ENCODE results near the gene HAUS2. TPM values are rescaled to one million over a fixed set of nuclear protein-coding genes. Genes with fewer than 3 reads are reported as not detected.

The HAUS2 gene
- total RNA-seq, 1 experiment from 2014 or later: 29.6 TPM

GRCh38 chr15:42503825-42504224, 44.8 kb upstream of the HAUS2 start:
- CTCF ChIA-PET: interaction anchor here (1.3 kb wide), 1 partner anchor 9 kb away, joined by 4 read pairs; no protein-coding TSS in a partner anchor
- TF ChIP-seq CTCF (IDR thresholded peaks at IDR 0.05; ENCODE audit: unreplicated experiment): no peak
- no peaks in the 10 kb centered on the region for H3K4me1 Mint-ChIP-seq (ENCODE audit: insufficient read depth, unreplicated experiment)
- H3K9me3 Mint-ChIP-seq (ENCODE audit: unreplicated experiment): no peaks in the 10 kb centered on the region
- POLR2A ChIA-PET: interaction anchor here (0.6 to 2.3 kb wide), 3 partner anchors 8 to 142 kb away, joined by 3 to 11 read pairs (median 9); partner anchors contain the start of genes SNAP23 and ZNF106
- DNase-seq (ENCODE audit: unreplicated experiment): no peak
- no peak overlapping the region for H3K27ac Mint-ChIP-seq (ENCODE audit: low read depth, unreplicated experiment)
- no peaks in the 10 kb centered on the region for H3K27me3 Mint-ChIP-seq (ENCODE audit: insufficient read depth, unreplicated experiment)
- intact Hi-C loops (cut with micrococcal nuclease): no loop called here
- no TSS peak for BruUV-seq (replicated peaks)
- peaks cover 16% of the 10 kb centered on the region for H3K36me3 Mint-ChIP-seq (ENCODE audit: insufficient read depth, unreplicated experiment)
- no peak overlapping the region for H3K4me3 Mint-ChIP-seq (ENCODE audit: unreplicated experiment)

GRCh38 chr15:42504631-42505030, 44.0 kb upstream of the HAUS2 start:
- no peak for DNase-seq (ENCODE audit: unreplicated experiment)
- Mint-ChIP-seq H3K9me3 (ENCODE audit: unreplicated experiment) (no peaks in the 10 kb centered on the region), H3K4me1 (ENCODE audit: insufficient read depth, unreplicated experiment) (no peaks in the 10 kb centered on the region), H3K4me3 (ENCODE audit: unreplicated experiment) (no peak overlapping the region), H3K27me3 (ENCODE audit: insufficient read depth, unreplicated experiment) (no peaks in the 10 kb centered on the region), H3K27ac (ENCODE audit: low read depth, unreplicated experiment) (no peak overlapping the region), H3K36me3 (ENCODE audit: insufficient read depth, unreplicated experiment) (peaks cover 16% of the 10 kb centered on the region)
- BruUV-seq (replicated peaks): no TSS peak
- ChIA-PET POLR2A (interaction anchor here (0.6 to 2.3 kb wide), 5 partner anchors 8 to 90 kb away, joined by 3 to 11 read pairs (median 5); partner anchors contain the start of genes SNAP23 and ZNF106), CTCF (interaction anchor here (1.3 kb wide), 1 partner anchor 10 kb away, joined by 4 read pairs; no protein-coding TSS in a partner anchor)
- no peak for TF ChIP-seq CTCF (IDR thresholded peaks at IDR 0.05; ENCODE audit: unreplicated experiment)
- intact Hi-C loops (cut with micrococcal nuclease): no loop called here

- no TSS peak for BruUV-seq (replicated peaks)
- CTCF ChIA-PET: interaction anchor here (0.7 kb wide), 1 partner anchor 12 kb away, joined by 3 read pairs; no protein-coding TSS in a partner anchor
- DNase-seq (ENCODE audit: unreplicated experiment): no peak
- Mint-ChIP-seq H3K9me3 (ENCODE audit: unreplicated experiment) (no peaks in the 10 kb centered on the region), H3K4me1 (ENCODE audit: insufficient read depth, unreplicated experiment) (peaks cover 6% of the 10 kb centered on the region), H3K27me3 (ENCODE audit: insufficient read depth, unreplicated experiment) (no peaks in the 10 kb centered on the region), H3K4me3 (ENCODE audit: unreplicated experiment) (no peak overlapping the region), H3K36me3 (ENCODE audit: insufficient read depth, unreplicated experiment) (peaks cover 11% of the 10 kb centered on the region), H3K27ac (ENCODE audit: low read depth, unreplicated experiment) (no peak overlapping the region)
- POLR2A ChIA-PET: interaction anchor here (2.0 kb wide), 1 partner anchor 12 kb away, joined by 11 read pairs; the partner anchor contains the start of gene SNAP23
- TF ChIP-seq CTCF (IDR thresholded peaks at IDR 0.05; ENCODE audit: unreplicated experiment): no peak
- intact Hi-C loops (cut with micrococcal nuclease): no loop called here
These were observed 41.1 kb upstream of the HAUS2 start for GRCh38 chr15:42507514-42507913.

- no peaks in the 10 kb centered on the region for H3K27me3 Mint-ChIP-seq (ENCODE audit: insufficient read depth, unreplicated experiment)
- TF ChIP-seq CTCF (IDR thresholded peaks at IDR 0.05; ENCODE audit: unreplicated experiment): no peak
- no peak for DNase-seq (ENCODE audit: unreplicated experiment)
- intact Hi-C loops (cut with micrococcal nuclease): no loop called here
- ChIA-PET POLR2A (no interaction called here), CTCF (interaction anchor here (0.6 to 0.7 kb wide), 2 partner anchors 11 to 54 kb away, joined by 3 to 5 read pairs; no protein-coding TSS in a partner anchor)
- no peak overlapping the region for H3K4me3 Mint-ChIP-seq (ENCODE audit: unreplicated experiment)
- H3K27ac Mint-ChIP-seq (ENCODE audit: low read depth, unreplicated experiment): no peak overlapping the region
- H3K4me1 Mint-ChIP-seq (ENCODE audit: insufficient read depth, unreplicated experiment): peaks cover 6% of the 10 kb centered on the region
- peaks cover 17% of the 10 kb centered on the region for H3K36me3 Mint-ChIP-seq (ENCODE audit: insufficient read depth, unreplicated experiment)
- no peaks in the 10 kb centered on the region for H3K9me3 Mint-ChIP-seq (ENCODE audit: unreplicated experiment)
- BruUV-seq (replicated peaks): no TSS peak
These were observed 40.4 kb upstream of the HAUS2 start for GRCh38 chr15:42508263-42508690.
